IPS DF 6.9 (cell line): ENCODE measurements around the gene ROCK2.

ENCODE experiments used
- DNase-seq: peaks from one replicate; pipeline ENCODE4 v3.0.0-alpha.2; 2013; ENCODE audit warnings: low read depth, low spot score
- H3K27ac ChIP-seq: one replicate; pipeline ENCODE4 v1.5.1; 2013; ENCODE audit warnings: low read length, control low read depth
- H3K27me3 ChIP-seq: 2 replicates; pipeline ENCODE4 v1.6.1; 2013; ENCODE audit warnings: mild to moderate bottlenecking, low read length; ENCODE audit not compliant: control insufficient read depth, insufficient read depth
- H3K36me3 ChIP-seq: 2 replicates; pipeline ENCODE4 v1.6.1; 2013; ENCODE audit warnings: low read length; ENCODE audit not compliant: control insufficient read depth, insufficient read depth
- H3K4me1 ChIP-seq: 2 replicates; pipeline ENCODE4 v1.6.1; 2013; ENCODE audit warnings: low read length; ENCODE audit not compliant: control insufficient read depth, insufficient read depth
- H3K4me3 ChIP-seq: 2 replicates; pipeline ENCODE4 v1.5.1; 2013; ENCODE audit warnings: mild to moderate bottlenecking, low read length
- H3K9me3 ChIP-seq: 2 replicates; pipeline ENCODE4 v1.6.1; 2013; ENCODE audit warnings: low read length, inconsistent platforms; ENCODE audit not compliant: control insufficient read depth, insufficient read depth
- WGBS: extraction: QIAGEN DNeasy Blood & Tissue Kit; methylation state at CpG from one replicate; pipeline ENCODE4 v1.1.7; 2013; ENCODE audit warnings: mixed read lengths, missing lambda C conversion rate; ENCODE audit not compliant: insufficient read length, insufficient coverage; 5-methylcytosine and 5-hydroxymethylcytosine counted together

The ROCK2 gene

GRCh38 chr2:11385216-11385615, 40.8 kb upstream of the ROCK2 start:
- H3K27ac ChIP-seq: no peak overlapping the region
- H3K4me3 ChIP-seq: no peak overlapping the region
- H3K4me1 ChIP-seq: no peaks in the 10 kb centered on the region
- H3K9me3 ChIP-seq: no peaks in the 10 kb centered on the region
- DNase-seq: no peak
- no peaks in the 10 kb centered on the region for H3K36me3 ChIP-seq
- H3K27me3 ChIP-seq: no peaks in the 10 kb centered on the region
- no CpG with 5 or more reads among the region's 2 CpGs for WGBS

- WGBS: no CpG with 5 or more reads among the region's 5 CpGs
These were observed 35.1 kb upstream of the ROCK2 start for GRCh38 chr2:11379558-11379957.

GRCh38 chr2:11377928-11378545, 33.6 kb upstream of the ROCK2 start:
- WGBS: no CpG with 5 or more reads among the region's 12 CpGs
- no peak for DNase-seq

More at GRCh38 chr2:11379558-11379957, 35.1 kb upstream of the ROCK2 start:
- Histone ChIP-seq H3K27me3 (no peaks in the 10 kb centered on the region), H3K36me3 (no peaks in the 10 kb centered on the region), H3K27ac (no peak overlapping the region), H3K4me3 (no peak overlapping the region), H3K4me1 (0 out of 2 replicates have a peak, but pooled peaks cover 3% of the 10 kb centered on the region), H3K9me3 (no peaks in the 10 kb centered on the region)
- no peak for DNase-seq

GRCh38 chr2:11376071-11376470, 31.6 kb upstream of the ROCK2 start:
- WGBS: no CpG with 5 or more reads among the region's 7 CpGs
- H3K4me3 ChIP-seq: no peak overlapping the region
- H3K4me1 ChIP-seq: peaks cover 5% of the 10 kb centered on the region; the same call in 1 of the 2 replicates
- H3K27ac ChIP-seq: no peak overlapping the region
- H3K27me3 ChIP-seq: no peaks in the 10 kb centered on the region
- DNase-seq: no peak
- no peaks in the 10 kb centered on the region for H3K36me3 ChIP-seq
- H3K9me3 ChIP-seq: no peaks in the 10 kb centered on the region

More at GRCh38 chr2:11377928-11378545, 33.6 kb upstream of the ROCK2 start:
- H3K4me3 ChIP-seq: no peak overlapping the region
- H3K27ac ChIP-seq: no peak overlapping the region
- no peaks in the 10 kb centered on the region for H3K9me3 ChIP-seq
- no peaks in the 10 kb centered on the region for H3K36me3 ChIP-seq
- H3K27me3 ChIP-seq: no peaks in the 10 kb centered on the region
- H3K4me1 ChIP-seq: peaks cover 5% of the 10 kb centered on the region; the same call in 1 of the 2 replicates

- no CpG with 5 or more reads among the region's 7 CpGs for WGBS
- no peaks in the 10 kb centered on the region for H3K36me3 ChIP-seq
- no peaks in the 10 kb centered on the region for H3K9me3 ChIP-seq
- no peak overlapping the region for H3K4me3 ChIP-seq
- DNase-seq: no peak
- H3K27me3 ChIP-seq: no peaks in the 10 kb centered on the region
- H3K27ac ChIP-seq: no peak overlapping the region
- peaks cover 5% of the 10 kb centered on the region; the same call in 1 of the 2 replicates for H3K4me1 ChIP-seq
These were observed 31.2 kb upstream of the ROCK2 start for GRCh38 chr2:11375689-11376027.

- Histone ChIP-seq H3K36me3 (no peaks in the 10 kb centered on the region), H3K4me3 (no peak overlapping the region), H3K27me3 (no peaks in the 10 kb centered on the region), H3K9me3 (no peaks in the 10 kb centered on the region), H3K4me1 (peaks cover 5% of the 10 kb centered on the region; the same call in 1 of the 2 replicates), H3K27ac (no peak overlapping the region)
- no peak for DNase-seq
- WGBS: no CpG with 5 or more reads among the region's 15 CpGs
These were observed 30.7 kb upstream of the ROCK2 start for GRCh38 chr2:11375025-11375688.

- peaks cover 3% of the 10 kb centered on the region; the same call in 1 of the 2 replicates for H3K4me1 ChIP-seq
- WGBS: no CpG with 5 or more reads among the region's 4 CpGs
These were observed 28.7 kb upstream of the ROCK2 start for GRCh38 chr2:11373096-11373495.

GRCh38 chr2:11371092-11371937, 26.9 kb upstream of the ROCK2 start:
- WGBS: no CpG with 5 or more reads among the region's 17 CpGs

More at GRCh38 chr2:11373096-11373495, 28.7 kb upstream of the ROCK2 start:
- Histone ChIP-seq H3K36me3 (no peaks in the 10 kb centered on the region), H3K27me3 (no peaks in the 10 kb centered on the region), H3K4me3 (no peak overlapping the region), H3K9me3 (no peaks in the 10 kb centered on the region), H3K27ac (no peak overlapping the region)
- DNase-seq: no peak

GRCh38 chr2:11370377-11371091, 26.1 kb upstream of the ROCK2 start:
- no peaks in the 10 kb centered on the region for H3K9me3 ChIP-seq
- no peak overlapping the region for H3K27ac ChIP-seq
- no peaks in the 10 kb centered on the region for H3K36me3 ChIP-seq
- no peaks in the 10 kb centered on the region for H3K27me3 ChIP-seq
- DNase-seq: no peak
- H3K4me3 ChIP-seq: no peak overlapping the region
- peaks cover 3% of the 10 kb centered on the region; the same call in 1 of the 2 replicates for H3K4me1 ChIP-seq
- WGBS: no CpG with 5 or more reads among the region's 10 CpGs

More at GRCh38 chr2:11371092-11371937, 26.9 kb upstream of the ROCK2 start:
- no peaks in the 10 kb centered on the region for H3K36me3 ChIP-seq
- H3K4me1 ChIP-seq: peaks cover 3% of the 10 kb centered on the region; the same call in 1 of the 2 replicates
- H3K9me3 ChIP-seq: no peaks in the 10 kb centered on the region
- H3K27ac ChIP-seq: no peak overlapping the region
- no peak for DNase-seq
- no peak overlapping the region for H3K4me3 ChIP-seq
- H3K27me3 ChIP-seq: no peaks in the 10 kb centered on the region

GRCh38 chr2:11368059-11368572, 23.7 kb upstream of the ROCK2 start:
- DNase-seq: no peak
- Histone ChIP-seq H3K4me3 (no peak overlapping the region), H3K27me3 (no peaks in the 10 kb centered on the region), H3K4me1 (no peaks in the 10 kb centered on the region), H3K27ac (no peak overlapping the region), H3K36me3 (no peaks in the 10 kb centered on the region), H3K9me3 (no peaks in the 10 kb centered on the region)
- WGBS: no CpG with 5 or more reads among the region's 10 CpGs
